ENCODE measurements around the gene WWOX.

GRCh38 chr16:78576941-78577340, 477.5 kb downstream of the WWOX start:
- TF ChIP-seq SUZ12 (IDR thresholded peaks at IDR 0.05; ENCODE audit: extremely low read depth, insufficient read depth, insufficient read length) = no peak
- TF ChIP-seq ZNF274 (IDR thresholded peaks at IDR 0.05; ENCODE audit: low read depth, low read length) = no peak
- no peak for TF ChIP-seq YY1 (IDR thresholded peaks at IDR 0.05; ENCODE audit: insufficient read depth, insufficient read length)

Measured in NT2/D1 (cell line).